H9 (cell line): ENCODE data around the gene FCAMR. TPM values are rescaled to one million over a fixed set of nuclear protein-coding genes. Genes with fewer than 3 reads are reported as not detected.

Experiments
- DNase-seq: peaks from one replicate; pipeline ENCODE4 v3.0.0-alpha.2; 2017
- H2AFZ ChIP-seq: one replicate; pipeline ENCODE4 v1.6.1; 2013; ENCODE audit warnings: mild to moderate bottlenecking, low read length, control low read depth, moderate library complexity
- H2AK5ac ChIP-seq: 2 replicates; pipeline ENCODE4 v1.6.1; 2013; ENCODE audit warnings: low read length, control low read depth, mixed read lengths; ENCODE audit not compliant: insufficient read length
- H2BK120ac ChIP-seq: one replicate; pipeline ENCODE4 v1.6.1; 2013; ENCODE audit warnings: low read depth, mild to moderate bottlenecking, low read length, control low read depth, inconsistent platforms; ENCODE audit not compliant: poor library complexity, severe bottlenecking
- H2BK12ac ChIP-seq: 2 replicates; pipeline ENCODE4 v1.6.1; 2013; ENCODE audit warnings: low read length, control low read depth, mixed read lengths, low read depth; ENCODE audit not compliant: insufficient read length
- H2BK15ac ChIP-seq: 2 replicates; pipeline ENCODE4 v1.6.1; 2013; ENCODE audit warnings: low read depth, low read length, control low read depth
- H2BK20ac ChIP-seq: one replicate; pipeline ENCODE4 v1.6.1; 2013; ENCODE audit warnings: low read depth, mild to moderate bottlenecking, low read length, control low read depth, inconsistent platforms; ENCODE audit not compliant: poor library complexity, severe bottlenecking
- H2BK5ac ChIP-seq: 2 replicates; pipeline ENCODE4 v1.6.1; 2013; ENCODE audit warnings: low read length, control low read depth, mixed read lengths; ENCODE audit not compliant: insufficient read length
- H3K14ac ChIP-seq: 2 replicates; pipeline ENCODE4 v1.6.1; 2013; ENCODE audit warnings: low read length, control low read depth; ENCODE audit not compliant: insufficient read depth
- H3K18ac ChIP-seq: 2 replicates; pipeline ENCODE4 v1.6.1; 2013; ENCODE audit warnings: low read depth, mild to moderate bottlenecking, mixed read lengths, low read length, control low read depth; ENCODE audit not compliant: insufficient read length
- H3K23ac ChIP-seq: 2 replicates; pipeline ENCODE4 v1.6.1; 2013; ENCODE audit warnings: low read length, control low read depth, mixed read lengths, low read depth; ENCODE audit not compliant: insufficient read length
- H3K23me2 ChIP-seq: 2 replicates; pipeline ENCODE4 v1.6.1; 2013; ENCODE audit warnings: low read depth, mild to moderate bottlenecking, mixed read lengths, low read length, control low read depth; ENCODE audit not compliant: insufficient read length, poor library complexity, severe bottlenecking
- H3K27ac ChIP-seq: 2 replicates; pipeline ENCODE4 v1.5.1; 2013; ENCODE audit warnings: low read length, control low read depth, mixed read lengths, low read depth; ENCODE audit not compliant: insufficient read length
- H3K27me3 ChIP-seq: 2 replicates; pipeline ENCODE4 v1.6.1; 2013; ENCODE audit warnings: low read length, control low read depth, inconsistent platforms; ENCODE audit not compliant: insufficient read depth
- H3K4ac ChIP-seq: 2 replicates; pipeline ENCODE4 v1.6.1; 2013; ENCODE audit warnings: low read depth, mild to moderate bottlenecking, control low read depth, inconsistent platforms, low read length, moderate library complexity
- H3K4me1 ChIP-seq: 2 replicates; pipeline ENCODE4 v1.6.1; 2013; ENCODE audit warnings: low read length, control low read depth, inconsistent platforms; ENCODE audit not compliant: insufficient read depth
- H3K4me2 ChIP-seq: 2 replicates; pipeline ENCODE4 v1.6.1; 2013; ENCODE audit warnings: low read length, control low read depth, mixed read lengths; ENCODE audit not compliant: insufficient read length, insufficient read depth
- H3K56ac ChIP-seq: 2 replicates; pipeline ENCODE4 v1.6.1; 2013; ENCODE audit warnings: low read depth, mild to moderate bottlenecking, mixed read lengths, low read length, control low read depth; ENCODE audit not compliant: insufficient read length
- H3K79me1 ChIP-seq: 2 replicates; pipeline ENCODE4 v1.6.1; 2013; ENCODE audit warnings: low read depth, mild to moderate bottlenecking, moderate library complexity, low read length, control low read depth, inconsistent platforms; ENCODE audit not compliant: insufficient read depth, poor library complexity, severe bottlenecking
- H3K79me2 ChIP-seq: 2 replicates; pipeline ENCODE4 v1.6.1; 2013; ENCODE audit warnings: low read length, control low read depth, inconsistent platforms; ENCODE audit not compliant: insufficient read depth
- H3K9ac ChIP-seq: 2 replicates; pipeline ENCODE4 v1.6.1; 2013; ENCODE audit warnings: low read length, control low read depth, mixed read lengths; ENCODE audit not compliant: insufficient read length; ENCODE audit errors: extremely low read depth
- H3K9me3 ChIP-seq: one replicate; pipeline ENCODE4 v1.6.1; 2013; ENCODE audit warnings: low read depth, low read length, inconsistent platforms; ENCODE audit not compliant: control insufficient read depth
- H3T11ph ChIP-seq: one replicate; pipeline ENCODE4 v1.6.1; 2013; ENCODE audit warnings: mild to moderate bottlenecking, low read length, control low read depth, inconsistent platforms
- H4K20me1 ChIP-seq: one replicate; pipeline ENCODE4 v1.6.1; 2013; ENCODE audit not compliant: control insufficient read depth, insufficient read length, insufficient read depth
- H4K5ac ChIP-seq: 2 replicates; pipeline ENCODE4 v1.6.1; 2013; ENCODE audit warnings: low read depth, mild to moderate bottlenecking, mixed read lengths, low read length, control low read depth; ENCODE audit not compliant: insufficient read length
- H4K8ac ChIP-seq: replicated peaks from 2 replicates; pipeline ENCODE4 v1.6.1; 2013; ENCODE audit warnings: low read length, control low read depth, mixed read lengths, low read depth; ENCODE audit not compliant: insufficient read length
- H4K91ac ChIP-seq: 2 replicates; pipeline ENCODE4 v1.6.1; 2013; ENCODE audit warnings: low read depth, mild to moderate bottlenecking, moderate library complexity, mixed read lengths, low read length, control low read depth; ENCODE audit not compliant: insufficient read length
- H3K27ac Mint-ChIP-seq, 3 experiments: 2 replicates in 2 of 3; 3 replicates in 1 of 3; pipeline ENCODE4 v1.8.0; 2020 to 2021; ENCODE audit warnings: mixed read lengths in 3 of 3, mild to moderate bottlenecking in 1 of 3, moderate library complexity in 1 of 3
- H3K27me3 Mint-ChIP-seq: 2 replicates; pipeline ENCODE4 v1.8.0; 2021; ENCODE audit warnings: low read depth, mild to moderate bottlenecking, moderate library complexity, mixed read lengths
- H3K36me3 Mint-ChIP-seq, 3 experiments: 2 replicates in 2 of 3; 3 replicates in 1 of 3; pipeline ENCODE4 v1.8.0; 2020 to 2021; ENCODE audit warnings: low read depth in 3 of 3, mixed read lengths in 3 of 3; ENCODE audit not compliant: insufficient read depth in 1 of 3
- H3K4me1 Mint-ChIP-seq, 2 experiments: 2 replicates each; pipeline ENCODE4 v1.8.0; 2020; ENCODE audit warnings: mixed read lengths in 2 of 2
- H3K4me3 Mint-ChIP-seq, 2 experiments: 2 replicates in 1 of 2; 3 replicates in 1 of 2; pipeline ENCODE4 v1.8.0; 2020 to 2021; ENCODE audit warnings: mild to moderate bottlenecking in 2 of 2, mixed read lengths in 2 of 2, moderate library complexity in 1 of 2
- H3K9me3 Mint-ChIP-seq, 2 experiments: 2 replicates in 1 of 2; 3 replicates in 1 of 2; pipeline ENCODE4 v1.8.0; 2020; ENCODE audit warnings: mild to moderate bottlenecking in 2 of 2, mixed read lengths in 2 of 2, moderate library complexity in 1 of 2
- CTCF ChIP-seq: fragments of 200-600 bp; sonication (generic); conservative IDR thresholded peaks from 3 replicates; pipeline ENCODE4 v1.8.0; 2021; ENCODE audit warnings: antibody characterized with exemption, mild to moderate bottlenecking
- WGBS: extraction: QIAGEN DNeasy Blood & Tissue Kit; methylation state at CpG from one replicate; pipeline ENCODE4 v1.1.7; 2013; ENCODE audit warnings: missing lambda C conversion rate, low lambda C conversion rate, mixed read lengths; ENCODE audit not compliant: insufficient read length; ENCODE audit errors: extremely low coverage; 5-methylcytosine and 5-hydroxymethylcytosine counted together
- total RNA-seq: library from RNA; stranded (reverse); gene quantifications from 2 replicates; pipeline ENCODE4 v1.2.1, GENCODE V29; 2021

FCAMR gene
- total RNA-seq, 1 experiment from 2014 or later: not detected

DNA sequence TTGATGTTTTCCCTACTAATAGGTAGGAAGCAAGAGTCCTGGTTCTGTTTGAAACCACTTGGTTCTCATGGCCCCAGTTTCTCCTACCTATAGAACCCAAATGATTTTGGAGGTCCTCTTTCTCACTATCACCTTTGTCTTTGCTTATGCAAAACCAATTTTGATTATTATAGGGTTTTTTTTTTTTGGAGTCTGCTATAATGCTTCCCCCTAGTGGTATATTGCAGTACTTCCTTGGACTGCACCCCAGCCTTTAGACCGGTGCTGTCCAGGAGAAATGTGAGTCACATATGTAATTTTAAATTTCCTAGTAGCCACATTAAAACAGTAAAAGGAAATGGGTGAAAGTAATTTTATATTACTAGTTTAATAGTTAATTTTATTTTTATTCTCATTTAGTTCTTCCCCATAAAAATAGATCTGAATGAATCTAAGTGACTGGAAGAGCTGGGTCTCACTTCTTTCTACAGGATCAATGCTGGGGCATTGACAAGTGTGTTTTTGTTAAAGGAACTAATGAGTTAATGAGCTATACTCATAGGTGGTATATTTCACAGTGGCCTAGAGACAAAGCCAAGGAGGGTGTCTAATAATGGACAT is 59.1 kb downstream of the FCAMR start:
- no peak overlapping the region for H2AFZ ChIP-seq
- no peak overlapping the region for H3K4me2 ChIP-seq
- no peaks in the 10 kb centered on the region for H4K20me1 ChIP-seq
- peaks cover 5 to 20% of the 10 kb centered on the region in 2 experiments for H3K4me1 Mint-ChIP-seq
- 0 out of 2 replicates have a peak, but pooled peaks cover 3% of the 10 kb centered on the region for H3K4me1 ChIP-seq
- H3K4ac ChIP-seq: no peak overlapping the region
- no peak overlapping the region for H4K8ac ChIP-seq
- H2BK120ac ChIP-seq: no peak overlapping the region
- no peaks in the 10 kb centered on the region for H3K79me2 ChIP-seq
- H4K5ac ChIP-seq: no peak overlapping the region
- no peaks in the 10 kb centered on the region for H3K9me3 ChIP-seq
- H3K27ac Mint-ChIP-seq: no peak overlapping the region
- H3K56ac ChIP-seq: no peak overlapping the region
- WGBS: no CpG with 5 or more reads among the region's 1 CpG
- peaks cover 6% of the 10 kb centered on the region for H3K23me2 ChIP-seq
- no peak overlapping the region for H4K91ac ChIP-seq
- no peak overlapping the region for H3K18ac ChIP-seq
- H2BK20ac ChIP-seq: no peak overlapping the region
- no peaks in the 10 kb centered on the region for H3K79me1 ChIP-seq
- no peak overlapping the region for H3K27ac ChIP-seq
- peak; percentile 85 for TF ChIP-seq CTCF
- no peak overlapping the region for H2BK15ac ChIP-seq
- peaks cover 74% of the 10 kb centered on the region for H3K27me3 Mint-ChIP-seq
- H3K9ac ChIP-seq: no peak overlapping the region
- no peak overlapping the region for H3K14ac ChIP-seq
- H3K27me3 ChIP-seq: peaks cover 11% of the 10 kb centered on the region; the same call in 1 of the 2 replicates
- H2BK12ac ChIP-seq: no peak overlapping the region
- H2BK5ac ChIP-seq: no peak overlapping the region
- H2AK5ac ChIP-seq: no peak overlapping the region
- DNase-seq: no peak
- H3K36me3 Mint-ChIP-seq: no peaks in the 10 kb centered on the region; a peak in 1 of 7 replicates
- no peaks in the 10 kb centered on the region; a peak in 1 of 5 replicates for H3K9me3 Mint-ChIP-seq
- H3K4me3 Mint-ChIP-seq: no peak overlapping the region
- no peak overlapping the region for H3T11ph ChIP-seq
- no peak overlapping the region for H3K23ac ChIP-seq
